ENCODE results near the gene CLMP.

The CLMP gene

DNA sequence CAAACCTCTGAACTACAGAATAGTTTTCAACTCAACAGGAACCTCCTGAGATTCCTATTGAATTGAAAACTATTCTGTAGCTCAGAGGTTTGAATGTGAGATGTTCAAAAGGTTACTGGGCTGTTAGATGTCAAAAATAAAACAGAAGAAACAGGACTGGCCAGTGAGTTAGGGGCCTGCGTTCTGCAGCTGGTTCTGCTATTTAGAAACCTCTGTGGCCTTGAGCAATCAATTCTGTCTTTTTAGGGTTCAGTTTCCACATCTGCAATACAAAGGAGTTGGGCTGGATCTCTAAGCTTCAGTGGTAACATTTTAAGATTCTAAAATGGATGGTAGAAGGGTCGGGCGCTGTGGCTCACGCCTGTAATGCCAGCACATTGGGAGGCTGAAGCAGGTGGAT is 55.8 kb downstream of the CLMP start:
- no peak overlapping the region for H3K27ac ChIP-seq (replicated peaks)
- H3K27me3 ChIP-seq (ENCODE audit: insufficient read depth, poor library complexity, severe bottlenecking) = no peaks in the 10 kb centered on the region
- no peak overlapping the region for H3K4me3 ChIP-seq (replicated peaks; ENCODE audit: insufficient read depth, low read length)
- DNase-seq (ENCODE audit: low read depth in 1 of 2, low spot score in 1 of 2) = no peak
- TF ChIP-seq SPI1 (IDR thresholded peaks at IDR 0.05; ENCODE audit: borderline replicate concordance, low read depth) (no peak), CTCF (IDR thresholded peaks at IDR 0.05; ENCODE audit: insufficient read depth, low read length) (no peak), POLR2AphosphoS5 (IDR thresholded peaks at IDR 0.05; ENCODE audit: low read depth) (no peak), GABPA (IDR thresholded peaks at IDR 0.05; ENCODE audit: low read depth) (no peak)
- TF ChIP-seq, protein P1, sequence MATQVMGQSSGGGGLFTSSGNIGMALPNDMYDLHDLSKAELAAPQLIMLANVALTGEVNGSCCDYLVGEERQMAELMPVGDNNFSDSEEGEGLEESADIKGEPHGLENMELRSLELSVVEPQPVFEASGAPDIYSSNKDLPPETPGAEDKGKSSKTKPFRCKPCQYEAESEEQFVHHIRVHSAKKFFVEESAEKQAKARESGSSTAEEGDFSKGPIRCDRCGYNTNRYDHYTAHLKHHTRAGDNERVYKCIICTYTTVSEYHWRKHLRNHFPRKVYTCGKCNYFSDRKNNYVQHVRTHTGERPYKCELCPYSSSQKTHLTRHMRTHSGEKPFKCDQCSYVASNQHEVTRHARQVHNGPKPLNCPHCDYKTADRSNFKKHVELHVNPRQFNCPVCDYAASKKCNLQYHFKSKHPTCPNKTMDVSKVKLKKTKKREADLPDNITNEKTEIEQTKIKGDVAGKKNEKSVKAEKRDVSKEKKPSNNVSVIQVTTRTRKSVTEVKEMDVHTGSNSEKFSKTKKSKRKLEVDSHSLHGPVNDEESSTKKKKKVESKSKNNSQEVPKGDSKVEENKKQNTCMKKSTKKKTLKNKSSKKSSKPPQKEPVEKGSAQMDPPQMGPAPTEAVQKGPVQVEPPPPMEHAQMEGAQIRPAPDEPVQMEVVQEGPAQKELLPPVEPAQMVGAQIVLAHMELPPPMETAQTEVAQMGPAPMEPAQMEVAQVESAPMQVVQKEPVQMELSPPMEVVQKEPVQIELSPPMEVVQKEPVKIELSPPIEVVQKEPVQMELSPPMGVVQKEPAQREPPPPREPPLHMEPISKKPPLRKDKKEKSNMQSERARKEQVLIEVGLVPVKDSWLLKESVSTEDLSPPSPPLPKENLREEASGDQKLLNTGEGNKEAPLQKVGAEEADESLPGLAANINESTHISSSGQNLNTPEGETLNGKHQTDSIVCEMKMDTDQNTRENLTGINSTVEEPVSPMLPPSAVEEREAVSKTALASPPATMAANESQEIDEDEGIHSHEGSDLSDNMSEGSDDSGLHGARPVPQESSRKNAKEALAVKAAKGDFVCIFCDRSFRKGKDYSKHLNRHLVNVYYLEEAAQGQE (IDR thresholded peaks at IDR 0.05; ENCODE audit: insufficient replicate concordance, low read depth) = no peak

DNA sequence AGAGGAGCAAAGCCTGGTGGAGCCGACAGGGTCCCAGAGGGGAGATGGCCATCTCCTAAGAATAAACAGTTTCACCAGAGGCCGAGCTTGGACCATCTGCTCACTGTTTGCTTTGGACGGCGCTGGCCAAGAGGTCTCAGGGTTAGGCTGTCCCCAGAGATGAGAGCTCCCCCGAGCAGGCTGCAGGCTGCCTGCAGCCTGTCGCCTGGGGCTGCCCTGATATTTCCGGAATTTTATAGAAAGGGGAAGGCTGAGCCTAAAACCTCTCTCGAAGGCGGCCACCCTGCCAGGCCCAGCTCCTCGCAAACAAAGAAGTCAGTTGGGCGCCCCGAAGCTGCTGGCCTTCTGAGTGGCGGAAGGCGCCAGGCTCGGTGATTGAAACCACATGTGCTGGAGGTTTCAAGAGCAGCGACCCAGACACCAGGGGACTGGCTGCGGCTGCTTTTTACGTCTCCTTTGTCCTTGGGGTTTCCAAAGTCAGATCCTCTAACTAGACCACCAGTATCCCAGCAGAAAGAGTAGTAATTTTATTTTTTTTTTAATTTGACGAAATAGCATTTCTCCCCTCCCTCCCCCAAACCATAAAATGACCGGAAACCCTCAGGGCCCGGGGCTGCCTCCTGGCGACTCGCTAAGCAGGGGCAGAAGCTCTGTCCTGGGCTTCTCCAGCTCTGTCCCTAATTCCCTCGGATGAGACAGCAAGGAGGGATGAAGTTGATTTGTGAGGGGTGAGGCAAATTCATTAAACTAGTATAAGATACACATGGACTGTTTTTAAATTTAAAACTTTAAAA is 57.4 kb downstream of the CLMP start:
- H3K27me3 ChIP-seq (ENCODE audit: insufficient read depth, poor library complexity, severe bottlenecking) = no peaks in the 10 kb centered on the region
- TF ChIP-seq GABPA (IDR thresholded peaks at IDR 0.05; ENCODE audit: low read depth) = no peak
- TF ChIP-seq CTCF (IDR thresholded peaks at IDR 0.05; ENCODE audit: insufficient read depth, low read length) = no peak
- TF ChIP-seq, protein P1 (IDR thresholded peaks at IDR 0.05; ENCODE audit: insufficient replicate concordance, low read depth) = no peak
- TF ChIP-seq SPI1 (IDR thresholded peaks at IDR 0.05; ENCODE audit: borderline replicate concordance, low read depth) = no peak; the same call in 1 of the 2 replicates
- TF ChIP-seq POLR2AphosphoS5 (IDR thresholded peaks at IDR 0.05; ENCODE audit: low read depth) = no peak
- no peak overlapping the region for H3K4me3 ChIP-seq (replicated peaks; ENCODE audit: insufficient read depth, low read length)
- no peak overlapping the region; the same call in 1 of the 2 replicates for H3K27ac ChIP-seq (replicated peaks)
- DNase-seq (ENCODE audit: low read depth in 1 of 2, low spot score in 1 of 2) = peak in 1 of 2 experiments; percentile 60

GRCh38 chr11:123135863-123136446 is 59.1 kb downstream of the CLMP start:
- Histone ChIP-seq H3K4me3 (replicated peaks; ENCODE audit: insufficient read depth, low read length) (no peak overlapping the region), H3K27ac (replicated peaks) (no peak overlapping the region), H3K27me3 (ENCODE audit: insufficient read depth, poor library complexity, severe bottlenecking) (no peaks in the 10 kb centered on the region)
- DNase-seq (ENCODE audit: low read depth in 1 of 2, low spot score in 1 of 2) = no peak
- no peak for TF ChIP-seq CTCF (IDR thresholded peaks at IDR 0.05; ENCODE audit: insufficient read depth, low read length)
- TF ChIP-seq, protein P1 (IDR thresholded peaks at IDR 0.05; ENCODE audit: insufficient replicate concordance, low read depth) = no peak
- TF ChIP-seq GABPA (IDR thresholded peaks at IDR 0.05; ENCODE audit: low read depth) = no peak
- no peak for TF ChIP-seq POLR2AphosphoS5 (IDR thresholded peaks at IDR 0.05; ENCODE audit: low read depth)
- TF ChIP-seq SPI1 (IDR thresholded peaks at IDR 0.05; ENCODE audit: borderline replicate concordance, low read depth) = no peak
